PFSK-1 (cell line): ENCODE data around the gene PAFAH2.

Experiments used
- FOXP2 ChIP-seq: optimal IDR thresholded peaks from 2 replicates; pipeline ENCODE3; 2011; ENCODE audit warnings: borderline replicate concordance, control low read depth, inconsistent platforms; ENCODE audit not compliant: insufficient read depth; ENCODE audit errors: extremely low read length, extremely low read depth
- POLR2AphosphoS5 ChIP-seq: IDR thresholded peaks from 2 replicates; pipeline ENCODE4 v1.6.1; 2012; ENCODE audit warnings: low read depth, mild to moderate bottlenecking, control low read depth, low read length, moderate library complexity
- TAF1 ChIP-seq: IDR thresholded peaks from 2 replicates; pipeline ENCODE4 v1.6.1; 2012; ENCODE audit warnings: low read length, control low read depth, borderline replicate concordance; ENCODE audit not compliant: insufficient read depth

DNA sequence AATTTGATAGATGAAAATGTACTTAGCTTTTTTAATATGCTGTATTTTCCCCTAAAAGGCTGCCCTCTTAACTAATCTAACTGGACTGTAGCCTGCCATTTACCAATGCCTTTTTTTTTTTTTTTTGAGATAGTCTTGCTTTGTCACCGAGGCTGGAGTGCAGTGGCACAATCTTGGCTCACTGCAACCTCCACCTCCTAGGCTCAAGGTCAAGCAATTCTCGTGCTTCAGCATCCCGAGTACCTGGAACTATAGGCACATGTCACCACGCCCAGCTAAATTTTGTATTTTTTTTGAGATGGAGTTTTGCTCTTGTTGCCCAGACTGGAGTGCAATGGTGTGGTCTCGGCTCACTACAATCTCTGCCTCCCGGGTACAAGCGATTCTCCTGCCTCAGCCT is 18.7 kb downstream of the PAFAH2 start:
- TF ChIP-seq TAF1 = no peak
- no peak for TF ChIP-seq POLR2AphosphoS5
- TF ChIP-seq FOXP2 = no peak
